GM20000 (cell line): ENCODE results near the gene DUT.

Experiments
- DNase-seq: peaks from one replicate; pipeline ENCODE4 v3.0.0; 2012; ENCODE audit warnings: low spot score
- TF ChIP-seq, protein P1 (sequence below): IDR thresholded peaks from 2 replicates; pipeline ENCODE4 v1.5.1; 2012; ENCODE audit warnings: mild to moderate bottlenecking, control low read depth; ENCODE audit errors: extremely low read depth, missing control alignments

Gene DUT

DNA sequence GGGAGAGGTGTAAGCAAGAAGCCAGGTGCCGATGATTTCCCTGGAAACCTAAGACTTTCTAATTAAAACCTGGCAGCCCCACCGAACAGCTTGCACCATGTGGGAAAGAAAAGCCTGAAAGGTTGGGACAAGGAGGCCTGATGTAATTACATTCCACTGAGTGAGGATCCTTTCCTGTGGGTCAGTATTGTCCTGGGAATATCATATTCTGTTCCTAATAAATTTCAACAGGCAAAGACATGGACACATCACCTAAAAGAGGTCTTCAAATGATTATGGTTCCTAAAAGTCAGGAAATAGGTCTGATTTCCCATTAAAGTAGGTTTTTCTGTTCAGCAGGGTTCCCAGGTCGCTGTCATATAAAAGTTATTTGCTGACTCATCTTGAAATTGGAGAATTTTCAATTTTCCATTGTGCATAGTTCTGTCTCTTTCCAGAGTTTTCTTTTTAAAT, 58.5 kb downstream of the DUT start:
- TF ChIP-seq, protein P1, sequence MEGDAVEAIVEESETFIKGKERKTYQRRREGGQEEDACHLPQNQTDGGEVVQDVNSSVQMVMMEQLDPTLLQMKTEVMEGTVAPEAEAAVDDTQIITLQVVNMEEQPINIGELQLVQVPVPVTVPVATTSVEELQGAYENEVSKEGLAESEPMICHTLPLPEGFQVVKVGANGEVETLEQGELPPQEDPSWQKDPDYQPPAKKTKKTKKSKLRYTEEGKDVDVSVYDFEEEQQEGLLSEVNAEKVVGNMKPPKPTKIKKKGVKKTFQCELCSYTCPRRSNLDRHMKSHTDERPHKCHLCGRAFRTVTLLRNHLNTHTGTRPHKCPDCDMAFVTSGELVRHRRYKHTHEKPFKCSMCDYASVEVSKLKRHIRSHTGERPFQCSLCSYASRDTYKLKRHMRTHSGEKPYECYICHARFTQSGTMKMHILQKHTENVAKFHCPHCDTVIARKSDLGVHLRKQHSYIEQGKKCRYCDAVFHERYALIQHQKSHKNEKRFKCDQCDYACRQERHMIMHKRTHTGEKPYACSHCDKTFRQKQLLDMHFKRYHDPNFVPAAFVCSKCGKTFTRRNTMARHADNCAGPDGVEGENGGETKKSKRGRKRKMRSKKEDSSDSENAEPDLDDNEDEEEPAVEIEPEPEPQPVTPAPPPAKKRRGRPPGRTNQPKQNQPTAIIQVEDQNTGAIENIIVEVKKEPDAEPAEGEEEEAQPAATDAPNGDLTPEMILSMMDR: no peak
- DNase-seq: no peak

DNA sequence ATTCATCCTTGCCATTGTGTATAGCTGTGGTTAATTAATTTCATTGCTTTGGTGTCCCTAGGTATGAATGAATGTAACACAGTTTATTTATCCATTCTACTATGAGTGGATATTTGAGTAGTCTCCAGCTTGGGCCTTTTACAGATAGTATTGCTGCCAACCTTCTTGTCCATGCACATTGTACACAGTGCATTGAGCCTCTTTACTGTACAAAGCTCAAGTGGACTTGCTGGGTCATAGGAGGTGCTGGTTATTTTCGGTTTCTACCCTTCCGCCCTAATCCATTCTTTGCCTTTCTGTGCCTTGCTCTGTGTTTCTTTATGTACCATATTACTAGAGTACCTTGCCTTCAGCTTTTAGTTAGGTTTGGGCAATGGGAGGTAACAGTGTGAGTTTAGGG, 60.7 kb downstream of the DUT start:
- TF ChIP-seq, protein P1: no peak
- DNase-seq: no peak

DNA sequence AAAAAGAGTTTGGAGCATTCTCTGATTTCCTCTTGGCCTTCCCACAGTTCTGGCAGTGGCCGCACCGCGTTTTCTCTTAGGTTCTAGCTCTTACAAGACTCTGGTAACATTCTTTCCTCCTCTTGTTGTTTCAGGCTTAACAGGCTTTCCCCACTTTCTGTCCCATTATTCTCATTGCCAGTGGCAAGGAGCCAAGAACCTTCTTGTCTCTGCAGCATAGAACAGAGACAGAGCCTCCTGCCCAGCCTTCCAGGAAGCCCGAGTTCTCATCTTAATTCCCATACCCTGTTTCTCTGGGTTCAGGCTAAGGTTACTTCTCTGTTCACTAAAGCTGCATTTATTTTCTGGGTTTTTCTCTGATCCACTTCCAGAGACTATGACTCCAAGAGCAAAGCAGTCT, 61.1 kb downstream of the DUT start:
- TF ChIP-seq, protein P1: no peak

More for the DNA sequence above, 61.1 kb downstream of the DUT start:
- DNase-seq: no peak
